Loucy (cell line): ENCODE measurements around the gene TLR3.
A peak's percentile ranks its signal among the peaks of the same experiment; 100 is the strongest.

Source experiments
- H2AFZ ChIP-seq: fragments of 200-600 bp; sonication (generic); 2 replicates; pipeline ENCODE4 v1.6.0; 2016; ENCODE audit warnings: antibody characterized with exemption, mild to moderate bottlenecking, low read length, moderate library complexity
- H3F3A ChIP-seq: fragments of 200-600 bp; 2 replicates; pipeline ENCODE4 v1.6.0; 2016; ENCODE audit warnings: antibody characterized with exemption, low read depth, mild to moderate bottlenecking
- H3K27me3 ChIP-seq: fragments of 200-600 bp; sonication (generic); 2 replicates; pipeline ENCODE4 v1.6.1; 2014; ENCODE audit warnings: low read length, mild to moderate bottlenecking; ENCODE audit not compliant: insufficient read depth, poor library complexity, severe bottlenecking
- H3K36me3 ChIP-seq: fragments of 200-600 bp; sonication (generic); 2 replicates; pipeline ENCODE4 v1.6.1; 2016; ENCODE audit warnings: low read length; ENCODE audit not compliant: insufficient read depth
- H3K4me1 ChIP-seq: fragments of 200-600 bp; sonication (generic); 2 replicates; pipeline ENCODE4 v1.5.1; 2014; ENCODE audit warnings: low read length, mild to moderate bottlenecking; ENCODE audit not compliant: insufficient read depth, poor library complexity, severe bottlenecking
- H3K4me2 ChIP-seq: fragments of 200-600 bp; sonication (generic); 2 replicates; pipeline ENCODE4 v1.6.0; 2014; ENCODE audit warnings: antibody characterized with exemption, low read length, low read depth, mild to moderate bottlenecking; ENCODE audit not compliant: poor library complexity, severe bottlenecking
- H3K4me3 ChIP-seq: fragments of 200-600 bp; sonication (generic); 2 replicates; pipeline ENCODE4 v1.5.1; 2014; ENCODE audit warnings: low read length, mild to moderate bottlenecking, mixed read lengths; ENCODE audit not compliant: poor library complexity, severe bottlenecking
- H3K79me2 ChIP-seq: fragments of 200-600 bp; sonication (generic); 2 replicates; pipeline ENCODE4 v1.6.1; 2014; ENCODE audit warnings: low read length; ENCODE audit not compliant: insufficient read depth
- H3K9ac ChIP-seq: fragments of 200-600 bp; sonication (generic); 2 replicates; pipeline ENCODE4 v1.6.0; 2014; ENCODE audit warnings: mild to moderate bottlenecking, low read depth, low read length, moderate library complexity; ENCODE audit not compliant: poor library complexity, severe bottlenecking
- H3K9me2 ChIP-seq: fragments of 200-600 bp; sonication (generic); replicated peaks from 2 replicates; pipeline ENCODE4 v1.6.1; 2016; ENCODE audit warnings: low read depth, low read length, mixed read lengths
- H3K9me3 ChIP-seq: fragments of 200-600 bp; sonication (generic); 2 replicates; pipeline ENCODE4 v1.6.1; 2014; ENCODE audit warnings: mild to moderate bottlenecking, antibody characterized with exemption, low read length, low read depth; ENCODE audit not compliant: insufficient read depth
- H4K20me1 ChIP-seq: fragments of 200-600 bp; sonication (generic); 2 replicates; pipeline ENCODE4 v1.6.0; 2014; ENCODE audit warnings: antibody characterized with exemption, low read length, mild to moderate bottlenecking; ENCODE audit not compliant: insufficient read depth, poor library complexity, severe bottlenecking
- EZH2phosphoT487 ChIP-seq: fragments of 200-600 bp; IDR thresholded peaks from 2 replicates; pipeline ENCODE4 v1.6.1; 2018; ENCODE audit warnings: antibody characterized with exemption, mild to moderate bottlenecking, moderate library complexity, borderline replicate concordance
- TF ChIP-seq, protein P1 (sequence below): fragments of 200-600 bp; sonication (generic); conservative IDR thresholded peaks from 2 replicates; pipeline ENCODE4 v1.5.1; 2014; ENCODE audit warnings: mild to moderate bottlenecking, antibody characterized with exemption, low read length

TLR3 gene

DNA sequence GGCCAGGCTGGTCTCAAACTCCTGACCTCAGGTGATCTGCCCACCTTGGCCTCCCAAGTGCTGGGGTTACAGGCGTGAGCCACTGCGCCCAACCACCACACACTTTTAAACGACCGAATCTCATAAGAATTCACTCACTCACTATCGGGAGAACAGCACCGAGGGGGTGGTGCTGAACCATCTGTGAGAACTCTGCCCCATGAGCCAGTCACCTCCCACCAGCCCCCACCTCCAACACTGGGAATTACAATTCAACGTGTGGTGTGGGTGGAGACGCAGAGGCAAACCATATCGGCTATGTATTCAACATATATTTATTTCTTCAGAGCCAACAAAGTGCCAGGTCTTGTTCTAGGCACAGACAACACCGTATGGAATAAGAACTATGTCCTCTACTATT lies 3.6 kb downstream of the TLR3 start:
- H3K4me3 ChIP-seq, result no peak overlapping the region

GRCh38 chr4:186074189-186074588 lies 5.2 kb downstream of the TLR3 start:
- no peak overlapping the region for H3K9ac ChIP-seq
- no peaks in the 10 kb centered on the region for H3K27me3 ChIP-seq
- H3K4me2 ChIP-seq, result no peak overlapping the region
- no peaks in the 10 kb centered on the region for H3F3A ChIP-seq
- no peaks in the 10 kb centered on the region for H4K20me1 ChIP-seq
- no peak overlapping the region for H2AFZ ChIP-seq
- no peaks in the 10 kb centered on the region for H3K9me3 ChIP-seq
- no peaks in the 10 kb centered on the region for H3K79me2 ChIP-seq
- peaks cover 3% of the 10 kb centered on the region for H3K4me1 ChIP-seq
- H3K9me2 ChIP-seq, result no peaks in the 10 kb centered on the region
- no peak overlapping the region for H3K4me3 ChIP-seq
- TF ChIP-seq, protein P1, sequence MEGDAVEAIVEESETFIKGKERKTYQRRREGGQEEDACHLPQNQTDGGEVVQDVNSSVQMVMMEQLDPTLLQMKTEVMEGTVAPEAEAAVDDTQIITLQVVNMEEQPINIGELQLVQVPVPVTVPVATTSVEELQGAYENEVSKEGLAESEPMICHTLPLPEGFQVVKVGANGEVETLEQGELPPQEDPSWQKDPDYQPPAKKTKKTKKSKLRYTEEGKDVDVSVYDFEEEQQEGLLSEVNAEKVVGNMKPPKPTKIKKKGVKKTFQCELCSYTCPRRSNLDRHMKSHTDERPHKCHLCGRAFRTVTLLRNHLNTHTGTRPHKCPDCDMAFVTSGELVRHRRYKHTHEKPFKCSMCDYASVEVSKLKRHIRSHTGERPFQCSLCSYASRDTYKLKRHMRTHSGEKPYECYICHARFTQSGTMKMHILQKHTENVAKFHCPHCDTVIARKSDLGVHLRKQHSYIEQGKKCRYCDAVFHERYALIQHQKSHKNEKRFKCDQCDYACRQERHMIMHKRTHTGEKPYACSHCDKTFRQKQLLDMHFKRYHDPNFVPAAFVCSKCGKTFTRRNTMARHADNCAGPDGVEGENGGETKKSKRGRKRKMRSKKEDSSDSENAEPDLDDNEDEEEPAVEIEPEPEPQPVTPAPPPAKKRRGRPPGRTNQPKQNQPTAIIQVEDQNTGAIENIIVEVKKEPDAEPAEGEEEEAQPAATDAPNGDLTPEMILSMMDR, result no peak
- no peak for TF ChIP-seq EZH2phosphoT487
- H3K36me3 ChIP-seq, result no peaks in the 10 kb centered on the region

More for the DNA sequence above, 3.6 kb downstream of the TLR3 start:
- Histone ChIP-seq H3K9me3 (no peaks in the 10 kb centered on the region), H3K9me2 (no peaks in the 10 kb centered on the region), H3K4me2 (no peak overlapping the region), H3K79me2 (no peaks in the 10 kb centered on the region), H3K27me3 (no peaks in the 10 kb centered on the region), H3K9ac (no peak overlapping the region), H3K4me1 (peaks cover 8% of the 10 kb centered on the region), H4K20me1 (no peaks in the 10 kb centered on the region), H2AFZ (no peak overlapping the region), H3K36me3 (no peaks in the 10 kb centered on the region), H3F3A (no peaks in the 10 kb centered on the region)
- TF ChIP-seq, protein P1, result no peak
- TF ChIP-seq EZH2phosphoT487, result no peak

- Histone ChIP-seq H3K4me3 (peak overlapping the region; percentile 36), H3K9ac (peak overlapping the region; percentile 3), H3K79me2 (no peaks in the 10 kb centered on the region), H3K4me2 (peak overlapping the region; percentile 54), H3K27me3 (no peaks in the 10 kb centered on the region), H3F3A (no peaks in the 10 kb centered on the region), H2AFZ (peak overlapping the region; percentile 74), H4K20me1 (no peaks in the 10 kb centered on the region), H3K36me3 (no peaks in the 10 kb centered on the region), H3K4me1 (peaks cover 8% of the 10 kb centered on the region), H3K9me3 (no peaks in the 10 kb centered on the region), H3K9me2 (no peaks in the 10 kb centered on the region)
- no peak for TF ChIP-seq EZH2phosphoT487
- TF ChIP-seq, protein P1, result no peak
Observed at GRCh38 chr4:186078981-186079638, 10.2 kb downstream of the TLR3 start.
